CD14-positive monocyte (primary cell): ENCODE results near the gene MIOX. TPM values are rescaled to one million over a fixed set of nuclear protein-coding genes. Genes with fewer than 3 reads are reported as not detected.

Experiments used
- DNase-seq, 3 donors: peaks; one replicate each; pipeline ENCODE4 v3.0.0-alpha.2; 2011 to 2022
- H2AFZ ChIP-seq: 2 replicates; pipeline ENCODE4 v1.6.0; 2012; ENCODE audit warnings: mild to moderate bottlenecking, low read depth, low read length, inconsistent platforms; ENCODE audit not compliant: insufficient read depth, poor library complexity, severe bottlenecking
- H3K27ac ChIP-seq, 2 donors: 1 replicate in 1 of 2; 2 replicates in 1 of 2; pipeline ENCODE4 v1.5.1; 2012 to 2013; ENCODE audit warnings: low read length in 2 of 2, control low read depth in 1 of 2, inconsistent platforms in 1 of 2, low read depth in 1 of 2, mild to moderate bottlenecking in 1 of 2
- H3K27me3 ChIP-seq, 2 donors: one replicate each; pipeline versions ENCODE4 v1.6.0 to v1.6.1; 2011 to 2013; ENCODE audit warnings: low read length in 2 of 2; ENCODE audit not compliant: control insufficient read depth in 2 of 2, insufficient read depth in 2 of 2
- H3K36me3 ChIP-seq, 2 donors: replicated peaks in 1 of 2; 1 replicate in 1 of 2; 2 replicates in 1 of 2; pipeline versions ENCODE4 v1.5.1 to v1.6.1; 2012 to 2013; ENCODE audit warnings: low read length in 2 of 2, control low read depth in 1 of 2, inconsistent platforms in 1 of 2, mild to moderate bottlenecking in 1 of 2; ENCODE audit not compliant: insufficient read depth in 2 of 2, control insufficient read depth in 1 of 2
- H3K4me1 ChIP-seq, 2 donors: 1 replicate in 1 of 2; 2 replicates in 1 of 2; pipeline versions ENCODE4 v1.5.1 to v1.6.1; 2012 to 2013; ENCODE audit warnings: low read length in 2 of 2, control low read depth in 1 of 2, inconsistent platforms in 1 of 2, mild to moderate bottlenecking in 1 of 2, moderate library complexity in 1 of 2; ENCODE audit not compliant: insufficient read depth in 2 of 2, control insufficient read depth in 1 of 2
- H3K4me2 ChIP-seq: replicated peaks from 2 replicates; pipeline ENCODE3; 2012; ENCODE audit warnings: low read length, moderate library complexity, mild to moderate bottlenecking; ENCODE audit not compliant: poor library complexity, severe bottlenecking; ENCODE audit errors: extremely low read depth
- H3K4me3 ChIP-seq, 3 experiments: fragments of 200-600 bp in 1 of 3; sonication (generic) in 1 of 3; replicated peaks in 1 of 3; 1 replicate in 2 of 3; 2 replicates in 1 of 3; pipeline ENCODE4 v1.5.1; 2011 to 2013; ENCODE audit warnings: low read length in 3 of 3, mild to moderate bottlenecking in 3 of 3, control low read depth in 2 of 3, low read depth in 2 of 3, inconsistent platforms in 1 of 3, moderate library complexity in 1 of 3
- H3K79me2 ChIP-seq: 2 replicates; pipeline ENCODE4 v1.6.0; 2012; ENCODE audit warnings: mild to moderate bottlenecking, control low read depth, inconsistent platforms, low read length, moderate library complexity; ENCODE audit not compliant: insufficient read depth
- H3K9ac ChIP-seq: 2 replicates; pipeline ENCODE4 v1.6.0; 2017; ENCODE audit warnings: low read length, mild to moderate bottlenecking; ENCODE audit not compliant: insufficient read depth, poor library complexity, severe bottlenecking
- H3K9me3 ChIP-seq, 2 donors: replicated peaks in 1 of 2; 1 replicate in 1 of 2; 2 replicates in 1 of 2; pipeline versions ENCODE4 v1.5.1 to v1.6.1; 2012 to 2013; ENCODE audit warnings: low read length in 2 of 2, control low read depth in 1 of 2; ENCODE audit not compliant: control insufficient read depth in 1 of 2, insufficient read depth in 1 of 2
- H4K20me1 ChIP-seq: 2 replicates; pipeline ENCODE4 v1.6.0; 2012; ENCODE audit warnings: mild to moderate bottlenecking, low read length, control low read depth, moderate library complexity; ENCODE audit not compliant: insufficient read depth
- H3K27ac Mint-ChIP-seq, 7 donors: one replicate each; pipeline ENCODE4 v1.8.0; 2020; ENCODE audit warnings: mild to moderate bottlenecking in 7 of 7, mixed read lengths in 7 of 7, moderate library complexity in 6 of 7, inconsistent platforms in 2 of 7
- H3K27me3 Mint-ChIP-seq, 3 donors: one replicate each; pipeline ENCODE4 v1.8.0; 2021 to 2022; ENCODE audit warnings: low read depth in 3 of 3, mild to moderate bottlenecking in 3 of 3, mixed read lengths in 3 of 3, moderate library complexity in 3 of 3, inconsistent platforms in 1 of 3
- H3K36me3 Mint-ChIP-seq, 2 donors: one replicate each; pipeline ENCODE4 v1.8.0; 2020; ENCODE audit warnings: mixed read lengths in 2 of 2, inconsistent platforms in 1 of 2, mild to moderate bottlenecking in 1 of 2
- H3K4me1 Mint-ChIP-seq: one replicate; pipeline ENCODE4 v1.8.0; 2020; ENCODE audit warnings: mild to moderate bottlenecking, mixed read lengths
- H3K4me3 Mint-ChIP-seq, 2 donors: one replicate each; pipeline ENCODE4 v1.8.0; 2020; ENCODE audit warnings: mild to moderate bottlenecking in 2 of 2, mixed read lengths in 2 of 2, moderate library complexity in 1 of 2
- H3K9me3 Mint-ChIP-seq, 7 donors: one replicate each; pipeline ENCODE4 v1.8.0; 2020 to 2022; ENCODE audit warnings: mixed read lengths in 7 of 7, mild to moderate bottlenecking in 6 of 7, moderate library complexity in 6 of 7, inconsistent platforms in 2 of 7
- WGBS: methylation state at CpG from one replicate; pipeline ENCODE4 v1.1.5; 2013; ENCODE audit warnings: missing lambda C conversion rate; ENCODE audit not compliant: insufficient coverage; 5-methylcytosine and 5-hydroxymethylcytosine counted together
- intact Hi-C, 2 donors: fragments of 100-400 bp; cut with micrococcal nuclease; formaldehyde crosslinking; loops; one replicate each; pipeline versions ENCODE4 v1.15.0 to v1.15.1; 2023
- polyA plus RNA-seq, 3 donors: library from polyadenylated mRNA; depleted of rRNA in 1 of 3; unstranded in 2 of 3; stranded (reverse) in 1 of 3; fragments of 300-500 nt in 2 of 3; fragments of >200 nt in 1 of 3; fragmentation: Illumina TruSeq in 2 of 3; gene quantifications; 1 replicate in 2 of 3; 2 replicates in 1 of 3; pipeline ENCODE4 v1.2.3, GENCODE V29; 2012 to 2021
- TF ChIP-seq, protein P1 (sequence below): fragments of 200-600 bp; IDR thresholded peaks from one replicate; pipeline ENCODE4 v1.8.0; 2022; ENCODE audit warnings: antibody characterized with exemption, mild to moderate bottlenecking

The MIOX gene
- polyA plus RNA-seq, 3 donors: not detected

DNA sequence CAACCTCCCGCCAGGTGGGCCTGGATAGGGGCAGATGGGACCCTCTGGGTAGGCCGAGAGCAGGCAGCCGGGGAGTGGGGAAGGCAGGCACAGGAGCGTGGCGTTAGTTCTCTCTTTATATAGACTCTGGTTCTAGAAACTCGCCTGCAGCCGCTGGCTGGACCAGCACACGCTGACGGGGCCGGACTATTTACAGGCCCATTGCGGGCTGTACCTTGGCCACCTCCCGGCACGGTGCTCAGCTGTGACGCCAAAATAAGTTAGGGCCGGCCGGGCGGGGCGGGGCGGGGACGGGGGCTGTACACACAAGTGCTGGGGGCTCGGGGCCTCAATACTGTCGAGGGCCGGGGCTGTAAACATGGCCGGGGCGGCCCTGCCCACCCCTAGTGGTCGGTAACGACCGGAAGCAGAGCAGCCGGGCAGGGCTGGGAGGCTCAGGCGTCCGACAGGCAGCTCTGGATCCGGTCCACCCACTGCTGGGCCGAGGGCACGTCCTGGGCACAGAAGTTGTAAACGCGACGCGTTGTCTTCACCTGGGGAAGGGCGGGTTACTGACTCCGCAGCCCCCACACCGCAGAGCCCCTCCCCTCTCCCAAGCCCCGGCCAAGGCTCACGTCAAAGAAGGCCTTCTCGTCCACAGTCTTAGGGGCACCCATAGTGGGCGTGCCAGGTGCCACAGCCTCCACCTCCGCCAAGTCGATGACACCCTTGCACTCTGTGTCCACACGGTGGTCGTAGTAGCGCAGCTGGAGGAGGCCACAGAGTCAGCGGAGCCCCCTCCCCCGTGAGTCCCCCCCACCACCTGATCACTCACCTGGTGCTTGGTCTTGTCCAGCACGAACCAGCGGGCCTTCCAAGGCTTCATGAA lies 39.7 kb upstream of the MIOX start:
- Mint-ChIP-seq H3K27ac (no peak overlapping the region), H3K4me1 (peaks cover 5% of the 10 kb centered on the region), H3K27me3 (peaks cover 0 to 3% (median 0%) of the 10 kb centered on the region in 3 donors), H3K36me3 (peaks cover 53 to 72% of the 10 kb centered on the region in 2 donors), H3K9me3 (no peaks in the 10 kb centered on the region), H3K4me3 (no peak overlapping the region)
- no peak overlapping the region for H2AFZ ChIP-seq
- H3K4me1 ChIP-seq: no peaks in the 10 kb centered on the region
- H3K36me3 ChIP-seq: peaks cover 70 to 85% of the 10 kb centered on the region in 2 donors
- WGBS: 93% methylated on average over 44 of the region's 54 CpGs
- no peaks in the 10 kb centered on the region for H3K9me3 ChIP-seq
- H4K20me1 ChIP-seq: peaks cover 48% of the 10 kb centered on the region
- no peak for DNase-seq
- no peak overlapping the region for H3K9ac ChIP-seq
- H3K4me3 ChIP-seq: no peak overlapping the region
- no peak overlapping the region for H3K27ac ChIP-seq
- TF ChIP-seq, protein P1, sequence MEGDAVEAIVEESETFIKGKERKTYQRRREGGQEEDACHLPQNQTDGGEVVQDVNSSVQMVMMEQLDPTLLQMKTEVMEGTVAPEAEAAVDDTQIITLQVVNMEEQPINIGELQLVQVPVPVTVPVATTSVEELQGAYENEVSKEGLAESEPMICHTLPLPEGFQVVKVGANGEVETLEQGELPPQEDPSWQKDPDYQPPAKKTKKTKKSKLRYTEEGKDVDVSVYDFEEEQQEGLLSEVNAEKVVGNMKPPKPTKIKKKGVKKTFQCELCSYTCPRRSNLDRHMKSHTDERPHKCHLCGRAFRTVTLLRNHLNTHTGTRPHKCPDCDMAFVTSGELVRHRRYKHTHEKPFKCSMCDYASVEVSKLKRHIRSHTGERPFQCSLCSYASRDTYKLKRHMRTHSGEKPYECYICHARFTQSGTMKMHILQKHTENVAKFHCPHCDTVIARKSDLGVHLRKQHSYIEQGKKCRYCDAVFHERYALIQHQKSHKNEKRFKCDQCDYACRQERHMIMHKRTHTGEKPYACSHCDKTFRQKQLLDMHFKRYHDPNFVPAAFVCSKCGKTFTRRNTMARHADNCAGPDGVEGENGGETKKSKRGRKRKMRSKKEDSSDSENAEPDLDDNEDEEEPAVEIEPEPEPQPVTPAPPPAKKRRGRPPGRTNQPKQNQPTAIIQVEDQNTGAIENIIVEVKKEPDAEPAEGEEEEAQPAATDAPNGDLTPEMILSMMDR: no peak
- H3K27me3 ChIP-seq: no peaks in the 10 kb centered on the region
- H3K4me2 ChIP-seq: no peak overlapping the region
- intact Hi-C loops: no loop called here
- H3K79me2 ChIP-seq: no peaks in the 10 kb centered on the region

DNA sequence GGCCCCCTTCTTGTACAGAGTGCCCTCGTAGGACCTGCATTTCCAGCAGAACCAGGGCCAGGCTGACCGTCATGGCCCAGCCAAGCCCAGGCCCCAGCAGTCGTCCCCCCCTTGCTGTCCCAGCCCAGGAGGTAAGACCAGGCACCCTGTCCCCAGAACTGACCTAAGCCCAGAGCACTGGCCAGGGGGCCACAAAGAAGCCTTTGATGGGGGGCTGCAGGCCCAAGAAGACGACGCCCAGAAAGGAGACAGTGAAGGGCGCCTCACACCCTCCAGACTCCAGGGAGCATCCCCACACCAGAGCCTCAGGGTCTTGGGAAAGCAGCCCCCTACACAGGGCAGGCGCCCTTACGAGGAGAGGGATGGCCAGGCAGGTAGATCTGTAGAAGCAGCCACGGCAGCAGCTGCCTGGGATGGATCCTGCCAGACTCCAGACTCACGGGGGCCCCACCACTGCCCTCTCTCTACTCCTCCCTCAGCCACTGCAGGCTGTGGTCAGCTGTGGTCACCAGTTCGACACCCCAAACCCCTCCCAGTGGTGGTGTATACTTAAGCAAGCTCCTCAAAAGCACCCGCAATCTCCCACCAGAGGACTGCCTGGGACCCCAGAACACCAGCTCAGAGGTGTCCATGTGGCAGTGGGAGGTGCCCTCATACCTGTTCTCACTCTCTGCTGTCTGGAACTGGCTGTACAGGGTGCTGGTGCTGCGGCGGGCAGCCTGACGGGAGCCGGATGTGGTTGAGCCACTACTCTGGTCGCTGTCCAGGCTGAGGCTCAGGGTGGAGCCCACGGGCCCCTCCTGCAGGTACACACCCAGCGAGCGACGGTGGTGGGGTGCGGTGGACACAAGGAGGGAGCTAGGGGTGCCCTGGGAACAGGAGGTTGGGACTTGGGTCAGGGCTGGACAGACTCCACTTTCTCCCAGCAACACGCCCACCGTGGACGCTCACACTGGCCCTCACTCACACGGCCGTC lies 38.8 kb upstream of the MIOX start:
- H3K4me1 ChIP-seq: no peaks in the 10 kb centered on the region

More for the DNA sequence above, 38.8 kb upstream of the MIOX start:
- H3K4me1 Mint-ChIP-seq: peaks cover 7% of the 10 kb centered on the region
- DNase-seq: no peak
- Histone ChIP-seq H2AFZ (no peak overlapping the region), H3K9me3 (no peaks in the 10 kb centered on the region), H4K20me1 (peaks cover 44% of the 10 kb centered on the region), H3K27me3 (no peaks in the 10 kb centered on the region), H3K27ac (no peak overlapping the region), H3K4me2 (no peak overlapping the region), H3K36me3 (peaks cover 72 to 91% of the 10 kb centered on the region in 2 donors), H3K9ac (no peak overlapping the region), H3K79me2 (no peaks in the 10 kb centered on the region), H3K4me3 (no peak overlapping the region)
- no peaks in the 10 kb centered on the region for H3K9me3 Mint-ChIP-seq
- H3K36me3 Mint-ChIP-seq: peaks cover 57 to 78% of the 10 kb centered on the region in 2 donors
- H3K4me3 Mint-ChIP-seq: no peak overlapping the region
- WGBS: 95% methylated on average over 17 of the region's 27 CpGs
- no peak overlapping the region for H3K27ac Mint-ChIP-seq
- peaks cover 0 to 3% (median 0%) of the 10 kb centered on the region in 3 donors for H3K27me3 Mint-ChIP-seq
- intact Hi-C loops: no loop called here
- TF ChIP-seq, protein P1: no peak
